ENCODE measurements around the gene ZNF468. TPM values are rescaled to one million over a fixed set of nuclear protein-coding genes. Genes with fewer than 3 reads are reported as not detected.

The ZNF468 gene
- total RNA-seq, 3 donors from 2014 or later, result 8.3 to 10.5 (median 10.5) TPM

DNA sequence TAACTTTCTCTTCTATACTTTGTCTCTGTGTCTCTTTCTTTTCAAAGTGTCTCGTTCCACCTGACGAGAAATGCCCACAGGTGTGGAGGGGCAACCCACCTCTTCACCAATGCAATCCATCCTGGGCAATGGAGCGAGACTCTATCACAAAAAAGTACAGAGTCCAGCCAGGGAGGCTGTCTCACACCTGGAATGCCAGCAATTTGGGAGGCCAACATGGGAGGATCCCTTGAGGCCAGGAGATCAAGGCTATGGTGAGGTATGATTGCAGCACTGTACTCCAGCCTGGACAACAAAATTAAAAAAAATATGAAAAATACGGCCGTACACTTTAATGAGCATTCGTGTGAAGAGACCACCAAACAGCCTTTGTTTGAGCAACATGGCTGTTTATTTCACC lies 68.0 kb downstream of the ZNF468 start:
- Mint-ChIP-seq H3K4me3 (peak overlapping the region; percentile 40), H3K9me3 (peaks cover 12% of the 10 kb centered on the region), H3K27me3 (ENCODE audit: low read depth) (no peaks in the 10 kb centered on the region), H3K36me3 (ENCODE audit: insufficient read depth) (peaks cover 5% of the 10 kb centered on the region), H3K4me1 (ENCODE audit: low read depth) (peaks cover 30% of the 10 kb centered on the region)
- DNase-seq (no peak), ATAC-seq (no peak)

Other genes starting within 250 kb of the ZNF468 start
- 1 to 10 TPM; 7.9 to 9.0 (median 8.8) TPM for gene ZNF83, start 219.3 kb downstream of the ZNF468 start, total RNA-seq
- gene ZNF611, start 122.6 kb downstream of the ZNF468 start, total RNA-seq, result 10 to 100 TPM; 10.4 to 15.3 (median 13.4) TPM
- gene ZNF600, start 70.8 kb downstream of the ZNF468 start, total RNA-seq, result 10 to 100 TPM in 1 of 3 donors, 1 to 10 TPM in 2; 2.4 to 11.1 (median 5.5) TPM
- 10 to 100 TPM in 1 of 3 donors, 1 to 10 TPM in 2; 8.4 to 13.5 (median 9.2) TPM for gene ZNF28, start 36.0 kb downstream of the ZNF468 start, total RNA-seq
- 10 to 100 TPM in 1 of 3 donors, 1 to 10 TPM in 2; 3.0 to 10.9 (median 3.4) TPM for gene ZNF320, start 40.0 kb upstream of the ZNF468 start, total RNA-seq
- 1 to 10 TPM in 1 of 3 donors, under 1 TPM in 2; 0.74 to 1.3 (median 0.98) TPM for gene ZNF888, start 65.8 kb upstream of the ZNF468 start, total RNA-seq
- gene ZNF816, start 105.3 kb upstream of the ZNF468 start, total RNA-seq, result 1 to 10 TPM; 4.0 to 4.7 (median 4.6) TPM
- not detected for gene ERVV-1, start 156.3 kb upstream of the ZNF468 start, total RNA-seq
- not detected for gene ERVV-2, start 187.1 kb upstream of the ZNF468 start, total RNA-seq
- 10 to 100 TPM in 2 of 3 donors, 1 to 10 TPM in 1; 9.0 to 14.8 (median 12.4) TPM for gene ZNF160, start 245.8 kb upstream of the ZNF468 start, total RNA-seq

All from activated T-cell treated with anti-CD3 and anti-CD28 coated beads, Interleukin-2, amount 50 U/mL, for 4 hours (primary cell).